ENCODE measurements around the gene KEAP1.

- TF ChIP-seq CTCF (IDR thresholded peaks at IDR 0.05; ENCODE audit: low read depth, low read length, poor library complexity, severe bottlenecking), result no peak
- TF ChIP-seq EZH2phosphoT487 (IDR thresholded peaks at IDR 0.05; ENCODE audit: borderline replicate concordance, low read length), result no peak
Observed at GRCh38 chr19:10478903-10479384, 24.2 kb downstream of the KEAP1 start.
